GM23248 (cell line): ENCODE measurements around the gene DNM1. TPM values are rescaled to one million over a fixed set of nuclear protein-coding genes. Genes with fewer than 3 reads are reported as not detected.

Experiments
- DNase-seq: peaks from one replicate; pipeline ENCODE4 v3.0.0-alpha.2; 2015
- H2AFZ ChIP-seq: fragments of 200-600 bp; sonication (generic); 2 replicates; pipeline ENCODE4 v1.6.1; 2016; ENCODE audit warnings: antibody characterized with exemption
- H3F3A ChIP-seq: fragments of 200-600 bp; sonication (generic); 2 replicates; pipeline ENCODE4 v1.6.1; 2016; ENCODE audit warnings: mild to moderate bottlenecking, antibody characterized with exemption, mixed run types; ENCODE audit not compliant: insufficient read depth
- H3K27ac ChIP-seq: fragments of 200-600 bp; sonication (generic); 2 replicates; pipeline ENCODE4 v1.5.1; 2016; ENCODE audit warnings: mild to moderate bottlenecking
- H3K27me3 ChIP-seq: fragments of 200-600 bp; sonication (generic); replicated peaks from 2 replicates; pipeline ENCODE4 v1.6.1; 2016; ENCODE audit warnings: mild to moderate bottlenecking; ENCODE audit not compliant: insufficient read depth
- H3K36me3 ChIP-seq: fragments of 200-600 bp; sonication (generic); 2 replicates; pipeline ENCODE4 v1.6.1; 2016; ENCODE audit warnings: low read depth, mild to moderate bottlenecking
- H3K4me1 ChIP-seq: fragments of 200-600 bp; sonication (generic); 2 replicates; pipeline ENCODE4 v1.6.1; 2016; ENCODE audit warnings: mild to moderate bottlenecking; ENCODE audit not compliant: insufficient read depth
- H3K4me2 ChIP-seq: fragments of 200-600 bp; sonication (generic); one replicate; pipeline ENCODE4 v1.6.1; 2016; ENCODE audit warnings: mild to moderate bottlenecking; ENCODE audit not compliant: unreplicated experiment
- H3K4me3 ChIP-seq: fragments of 200-600 bp; sonication (generic); 2 replicates; pipeline ENCODE4 v1.5.1; 2016; ENCODE audit warnings: mild to moderate bottlenecking
- H3K79me2 ChIP-seq: fragments of 200-600 bp; sonication (generic); 2 replicates; pipeline ENCODE4 v1.6.1; 2016; ENCODE audit warnings: mild to moderate bottlenecking; ENCODE audit not compliant: insufficient read depth
- H3K9ac ChIP-seq: fragments of 200-600 bp; sonication (generic); 2 replicates; pipeline ENCODE4 v1.6.1; 2016; ENCODE audit warnings: mild to moderate bottlenecking
- H3K9me2 ChIP-seq: fragments of 200-600 bp; sonication (generic); 2 replicates; pipeline ENCODE4 v1.6.1; 2016; ENCODE audit warnings: mixed run types, mild to moderate bottlenecking, moderate library complexity; ENCODE audit not compliant: insufficient read depth
- H3K9me3 ChIP-seq: fragments of 200-600 bp; sonication (generic); one replicate; pipeline ENCODE4 v1.6.1; 2017; ENCODE audit warnings: low read depth
- H4K20me1 ChIP-seq: fragments of 200-600 bp; sonication (generic); 2 replicates; pipeline ENCODE4 v1.6.0; 2016; ENCODE audit not compliant: insufficient read depth
- EZH2 ChIP-seq: fragments of 200-600 bp; sonication (generic); IDR thresholded peaks from 2 replicates; pipeline ENCODE4 v1.6.1; 2018; ENCODE audit warnings: antibody characterized with exemption, mild to moderate bottlenecking; ENCODE audit not compliant: insufficient read depth, poor library complexity, severe bottlenecking
- EZH2phosphoT487 ChIP-seq: fragments of 200-600 bp; sonication (generic); IDR thresholded peaks from 2 replicates; pipeline ENCODE4 v1.6.1; 2018; ENCODE audit warnings: antibody characterized with exemption, moderate library complexity, mild to moderate bottlenecking, low read depth; ENCODE audit not compliant: insufficient read depth
- WGBS, 2 experiments: methylation state at CpG; one replicate each; pipeline ENCODE4 v1.1.6; 2015 to 2017; ENCODE audit warnings: low lambda C conversion rate in 2 of 2, low coverage in 1 of 2; ENCODE audit errors: missing lambda C conversion rate in 2 of 2; 5-methylcytosine and 5-hydroxymethylcytosine counted together
- in situ Hi-C: fragments of 300-500 bp; cut with MboI; formaldehyde crosslinking; loops from 2 replicates; pipeline ENCODE4 v1.15.0; 2020
- polyA plus RNA-seq: library from polyadenylated mRNA; unstranded; fragments of >200 nt; fragmentation: Nextera tagmentation; extraction: Ambion mirVana; gene quantifications from 2 replicates; pipeline ENCODE4 v1.2.1, GENCODE V29; 2016
- total RNA-seq: library from RNA; depleted of rRNA; stranded (reverse); fragments of >200 nt; shearing (Covaris generic); gene quantifications from 2 replicates; pipeline ENCODE4 v1.2.3, GENCODE V29; 2014

Gene DNM1
- total and polyA plus RNA-seq, 2 experiments from 2014 or later = 12.1 to 19.0 TPM

- H3F3A ChIP-seq = peaks cover 6% of the 10 kb centered on the region
- H3K79me2 ChIP-seq = no peaks in the 10 kb centered on the region
- H3K9me3 ChIP-seq = no peaks in the 10 kb centered on the region
- H3K27ac ChIP-seq = 0 out of 2 replicates have a peak overlapping the region, but pooled peaks have one; percentile 58
- no peaks in the 10 kb centered on the region; the same call in 1 of the 2 replicates for H3K36me3 ChIP-seq
- peaks cover 26% of the 10 kb centered on the region for H3K4me1 ChIP-seq
- H3K4me2 ChIP-seq = peak overlapping the region; percentile 48
- H3K9ac ChIP-seq = no peak overlapping the region
- no peak overlapping the region for H3K4me3 ChIP-seq
- in situ Hi-C loops = no loop called here
- H2AFZ ChIP-seq = no peak overlapping the region
- DNase-seq = no peak
- no peak for TF ChIP-seq EZH2phosphoT487
- no peak for TF ChIP-seq EZH2
- H3K27me3 ChIP-seq = no peaks in the 10 kb centered on the region
- WGBS, 2 experiments = 77 to 78% methylated on average over 16 of the region's 16 CpGs
- H3K9me2 ChIP-seq = no peaks in the 10 kb centered on the region
- H4K20me1 ChIP-seq = no peaks in the 10 kb centered on the region
Observed at GRCh38 chr9:128216781-128217553, 13.8 kb downstream of the DNM1 start.

GRCh38 chr9:128218172-128218517, 15.0 kb downstream of the DNM1 start:
- Histone ChIP-seq H3K36me3 (no peaks in the 10 kb centered on the region; the same call in 1 of the 2 replicates), H4K20me1 (no peaks in the 10 kb centered on the region), H3K9ac (no peak overlapping the region), H3K9me2 (no peaks in the 10 kb centered on the region), H3K4me2 (no peak overlapping the region), H3K27ac (no peak overlapping the region), H3K79me2 (no peaks in the 10 kb centered on the region), H2AFZ (no peak overlapping the region), H3K4me3 (no peak overlapping the region), H3F3A (peaks cover 6% of the 10 kb centered on the region; the same call in 1 of the 2 replicates), H3K27me3 (no peaks in the 10 kb centered on the region), H3K9me3 (no peaks in the 10 kb centered on the region), H3K4me1 (peaks cover 26% of the 10 kb centered on the region)
- 86 to 88% methylated on average over 11 of the region's 11 CpGs for WGBS, 2 experiments
- no peak for DNase-seq
- in situ Hi-C loops = no loop called here
- TF ChIP-seq EZH2 (no peak), EZH2phosphoT487 (no peak)

- WGBS, 2 experiments = 53 to 54% methylated on average over 38 to 47 of the region's 47 CpGs
- H3K4me2 ChIP-seq = no peak overlapping the region
- H3K27me3 ChIP-seq = no peaks in the 10 kb centered on the region
- H3K9ac ChIP-seq = no peak overlapping the region
- peak; percentile 65 for DNase-seq
- in situ Hi-C loops = no loop called here
- no peak overlapping the region for H2AFZ ChIP-seq
- no peaks in the 10 kb centered on the region for H3K9me2 ChIP-seq
- H3K79me2 ChIP-seq = no peaks in the 10 kb centered on the region
- peaks cover 6% of the 10 kb centered on the region; the same call in 1 of the 2 replicates for H3F3A ChIP-seq
- no peak overlapping the region for H3K4me3 ChIP-seq
- H4K20me1 ChIP-seq = no peaks in the 10 kb centered on the region
- H3K4me1 ChIP-seq = peaks cover 26% of the 10 kb centered on the region
- TF ChIP-seq EZH2 = no peak
- TF ChIP-seq EZH2phosphoT487 = no peak
- no peak overlapping the region for H3K27ac ChIP-seq
- H3K36me3 ChIP-seq = no peaks in the 10 kb centered on the region; the same call in 1 of the 2 replicates
- no peaks in the 10 kb centered on the region for H3K9me3 ChIP-seq
Observed at GRCh38 chr9:128218518-128219389, 15.6 kb downstream of the DNM1 start.

- H3K27ac ChIP-seq = no peak overlapping the region
- 87 to 88% methylated on average over 5 to 9 of the region's 9 CpGs for WGBS, 2 experiments
- in situ Hi-C loops = no loop called here
- no peaks in the 10 kb centered on the region; the same call in 1 of the 2 replicates for H3K36me3 ChIP-seq
- no peak overlapping the region for H3K4me3 ChIP-seq
- H2AFZ ChIP-seq = no peak overlapping the region
- H3K9me3 ChIP-seq = no peaks in the 10 kb centered on the region
- no peak for DNase-seq
- no peak for TF ChIP-seq EZH2phosphoT487
- TF ChIP-seq EZH2 = no peak
- H3K9ac ChIP-seq = no peak overlapping the region
- no peaks in the 10 kb centered on the region for H4K20me1 ChIP-seq
- no peaks in the 10 kb centered on the region for H3K9me2 ChIP-seq
- no peaks in the 10 kb centered on the region for H3K27me3 ChIP-seq
- peaks cover 21% of the 10 kb centered on the region for H3K4me1 ChIP-seq
- H3F3A ChIP-seq = peaks cover 6% of the 10 kb centered on the region; the same call in 1 of the 2 replicates
- H3K4me2 ChIP-seq = no peak overlapping the region
- H3K79me2 ChIP-seq = no peaks in the 10 kb centered on the region
Observed at GRCh38 chr9:128219831-128220230, 16.7 kb downstream of the DNM1 start.
